GM13976 (cell line): Measurements from ENCODE around the gene MIPOL1.

Experiments used
- DNase-seq: peaks from one replicate; pipeline ENCODE4 v3.0.0; 2012; ENCODE audit warnings: low spot score
- in situ Hi-C: fragments of 300-500 bp; cut with MboI; formaldehyde crosslinking; loops from one replicate; pipeline ENCODE4 v1.12.0; 2022; ENCODE audit warnings: low sequenced_read_pairs, mixed read lengths, inconsistent platforms; ENCODE audit not compliant: unreplicated experiment
- TF ChIP-seq, protein P1 (sequence below): IDR thresholded peaks from 2 replicates; pipeline ENCODE4 v1.5.1; 2012; ENCODE audit warnings: borderline replicate concordance, mild to moderate bottlenecking; ENCODE audit not compliant: insufficient read depth; ENCODE audit errors: extremely low read depth, missing control alignments, control extremely low read depth

The MIPOL1 gene

DNA sequence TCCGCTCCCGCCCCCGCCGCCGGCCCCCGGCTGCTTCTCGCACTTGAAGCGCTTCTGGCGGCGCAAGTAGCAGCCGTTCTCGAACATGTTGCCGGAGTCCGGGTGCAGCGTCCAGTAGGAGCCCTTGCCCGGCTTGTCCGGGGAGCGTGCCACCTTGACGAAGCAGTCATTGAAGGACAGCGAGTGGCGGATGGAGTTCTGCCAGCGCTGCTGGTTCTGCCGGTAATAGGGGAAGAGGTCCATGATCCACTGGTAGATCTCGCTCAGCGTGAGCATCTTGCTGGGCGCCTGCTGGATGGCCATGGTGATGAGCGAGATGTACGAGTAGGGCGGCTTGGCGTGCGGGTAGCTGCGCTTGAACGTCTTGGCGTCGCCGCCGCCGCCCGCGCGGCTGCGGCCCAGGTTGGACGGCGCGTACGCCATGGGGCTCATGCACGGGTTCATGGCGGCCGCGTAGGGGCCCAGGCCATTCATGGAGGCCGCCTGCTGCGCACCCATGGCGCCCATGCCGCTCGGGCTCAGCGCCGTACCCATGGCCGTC, 394.3 kb downstream of the MIPOL1 start:
- TF ChIP-seq, protein P1, sequence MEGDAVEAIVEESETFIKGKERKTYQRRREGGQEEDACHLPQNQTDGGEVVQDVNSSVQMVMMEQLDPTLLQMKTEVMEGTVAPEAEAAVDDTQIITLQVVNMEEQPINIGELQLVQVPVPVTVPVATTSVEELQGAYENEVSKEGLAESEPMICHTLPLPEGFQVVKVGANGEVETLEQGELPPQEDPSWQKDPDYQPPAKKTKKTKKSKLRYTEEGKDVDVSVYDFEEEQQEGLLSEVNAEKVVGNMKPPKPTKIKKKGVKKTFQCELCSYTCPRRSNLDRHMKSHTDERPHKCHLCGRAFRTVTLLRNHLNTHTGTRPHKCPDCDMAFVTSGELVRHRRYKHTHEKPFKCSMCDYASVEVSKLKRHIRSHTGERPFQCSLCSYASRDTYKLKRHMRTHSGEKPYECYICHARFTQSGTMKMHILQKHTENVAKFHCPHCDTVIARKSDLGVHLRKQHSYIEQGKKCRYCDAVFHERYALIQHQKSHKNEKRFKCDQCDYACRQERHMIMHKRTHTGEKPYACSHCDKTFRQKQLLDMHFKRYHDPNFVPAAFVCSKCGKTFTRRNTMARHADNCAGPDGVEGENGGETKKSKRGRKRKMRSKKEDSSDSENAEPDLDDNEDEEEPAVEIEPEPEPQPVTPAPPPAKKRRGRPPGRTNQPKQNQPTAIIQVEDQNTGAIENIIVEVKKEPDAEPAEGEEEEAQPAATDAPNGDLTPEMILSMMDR: no peak
- peak; percentile 12 for DNase-seq
- in situ Hi-C loops: no loop called here

DNA sequence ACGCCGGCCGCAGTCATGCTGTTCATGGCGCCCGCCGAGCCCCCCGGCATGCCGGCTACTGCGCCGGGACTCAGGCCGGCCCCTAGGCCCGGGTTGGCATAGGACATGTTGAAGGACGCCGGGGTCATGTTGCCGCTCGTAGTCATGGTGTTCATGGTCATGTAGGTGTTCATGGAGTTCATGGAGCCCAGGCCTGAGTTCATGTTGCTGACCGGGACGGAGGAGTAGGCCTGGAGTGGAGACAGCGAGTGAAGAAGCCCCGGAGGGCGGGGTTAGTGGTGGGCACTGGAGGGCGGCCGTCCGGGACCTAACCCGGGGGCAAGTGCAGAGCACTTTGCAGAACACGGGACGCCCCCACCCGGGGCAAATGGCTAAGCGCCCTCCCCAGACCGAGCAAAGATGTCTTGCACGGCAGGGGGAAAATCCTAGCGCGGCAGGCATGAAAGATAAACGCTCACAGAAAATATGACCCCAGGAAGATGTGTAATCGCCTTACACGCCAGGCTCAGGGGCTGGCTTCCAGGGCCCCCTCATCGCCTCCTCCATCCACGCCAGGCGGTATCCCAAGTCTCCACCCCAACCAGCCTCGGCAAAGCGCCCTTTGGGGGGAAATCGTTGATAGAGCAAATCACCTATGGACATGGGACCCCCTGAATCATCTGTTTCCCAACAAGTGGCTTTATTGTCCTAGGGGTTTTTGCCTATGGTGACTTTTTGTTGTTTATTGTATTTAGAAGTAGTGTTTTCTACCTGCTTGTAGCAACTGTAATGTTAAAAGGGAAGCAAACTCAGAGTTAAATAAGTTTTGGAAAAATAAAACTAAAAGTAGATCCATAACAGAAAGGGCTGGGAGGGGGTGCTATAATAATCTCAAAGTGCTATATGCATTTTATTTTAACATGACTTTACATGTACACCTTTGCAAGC, 395.0 kb downstream of the MIPOL1 start:
- peak; percentile 23 for DNase-seq
- TF ChIP-seq, protein P1: no peak
- in situ Hi-C loops: no loop called here

DNA sequence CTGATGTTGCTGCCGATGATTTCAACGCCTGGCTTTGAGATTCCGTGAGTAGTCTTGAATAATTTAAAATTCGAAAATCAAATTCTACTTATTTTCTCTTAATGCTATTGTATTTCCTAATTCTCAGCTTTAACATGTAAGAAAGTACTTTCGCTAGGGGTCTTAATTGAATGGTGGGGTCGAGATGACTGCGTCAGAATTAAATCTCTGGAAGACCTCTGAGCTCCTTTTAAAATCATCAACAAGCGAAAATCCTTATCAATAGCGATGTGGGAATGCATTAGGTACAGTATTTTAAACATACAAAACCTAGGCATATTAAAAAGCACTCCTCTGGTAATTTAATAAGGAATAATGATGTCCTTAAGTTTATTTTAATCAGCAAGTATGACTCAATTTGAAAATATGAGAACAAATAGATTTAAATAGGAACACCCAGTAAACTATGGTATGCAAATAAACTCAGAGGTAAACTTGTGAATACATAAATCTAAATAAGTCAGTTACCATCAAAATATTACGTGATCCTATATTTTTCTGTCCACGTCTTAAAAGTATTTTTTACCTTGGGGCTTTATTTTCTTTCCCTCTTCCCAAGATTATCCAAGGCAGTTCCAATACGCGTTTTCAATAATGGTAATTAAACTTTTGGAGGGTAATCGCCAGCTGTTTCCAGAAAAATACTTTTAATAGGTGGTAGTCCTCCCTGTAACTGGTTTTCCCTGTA, 395.9 kb downstream of the MIPOL1 start:
- in situ Hi-C loops: no loop called here
- TF ChIP-seq, protein P1: no peak
- no peak for DNase-seq

DNA sequence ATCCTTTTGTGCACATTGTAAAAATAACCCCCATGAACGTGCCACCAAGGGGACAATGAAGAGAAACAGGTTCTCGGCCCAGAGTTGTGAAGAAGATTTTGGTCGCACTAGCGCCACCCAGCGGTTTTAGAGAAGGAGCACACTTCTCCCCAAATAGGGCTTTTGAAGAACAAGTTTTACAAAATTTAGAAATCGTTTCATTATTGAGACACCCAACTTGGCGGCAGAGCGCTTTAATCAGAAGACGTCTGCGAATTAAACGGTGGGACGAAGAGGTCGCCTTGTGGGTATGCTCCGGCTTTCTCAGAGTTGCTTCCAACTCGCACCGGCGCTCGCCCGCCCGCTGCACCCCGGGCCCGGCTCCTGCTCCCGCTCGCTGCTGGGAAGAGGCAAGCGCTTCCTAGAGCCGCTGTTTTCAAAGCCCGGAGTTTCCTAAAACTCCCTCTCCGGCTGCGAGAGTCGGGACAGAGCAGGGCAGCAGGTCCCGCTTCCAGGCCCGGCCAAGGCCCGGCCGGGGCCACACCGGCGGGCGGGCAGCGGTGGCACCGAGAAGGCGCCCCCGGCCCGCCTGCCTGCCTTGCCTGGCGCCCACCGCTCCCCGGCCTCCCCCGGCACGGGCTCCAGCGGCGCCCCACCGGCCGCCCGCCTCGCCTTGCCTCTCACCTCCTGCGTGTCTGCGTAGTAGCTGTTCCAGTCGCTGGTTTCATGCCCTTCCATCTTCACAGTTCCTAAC, 396.7 kb downstream of the MIPOL1 start:
- in situ Hi-C loops: no loop called here
- TF ChIP-seq, protein P1: peak; percentile 35
- no peak for DNase-seq

DNA sequence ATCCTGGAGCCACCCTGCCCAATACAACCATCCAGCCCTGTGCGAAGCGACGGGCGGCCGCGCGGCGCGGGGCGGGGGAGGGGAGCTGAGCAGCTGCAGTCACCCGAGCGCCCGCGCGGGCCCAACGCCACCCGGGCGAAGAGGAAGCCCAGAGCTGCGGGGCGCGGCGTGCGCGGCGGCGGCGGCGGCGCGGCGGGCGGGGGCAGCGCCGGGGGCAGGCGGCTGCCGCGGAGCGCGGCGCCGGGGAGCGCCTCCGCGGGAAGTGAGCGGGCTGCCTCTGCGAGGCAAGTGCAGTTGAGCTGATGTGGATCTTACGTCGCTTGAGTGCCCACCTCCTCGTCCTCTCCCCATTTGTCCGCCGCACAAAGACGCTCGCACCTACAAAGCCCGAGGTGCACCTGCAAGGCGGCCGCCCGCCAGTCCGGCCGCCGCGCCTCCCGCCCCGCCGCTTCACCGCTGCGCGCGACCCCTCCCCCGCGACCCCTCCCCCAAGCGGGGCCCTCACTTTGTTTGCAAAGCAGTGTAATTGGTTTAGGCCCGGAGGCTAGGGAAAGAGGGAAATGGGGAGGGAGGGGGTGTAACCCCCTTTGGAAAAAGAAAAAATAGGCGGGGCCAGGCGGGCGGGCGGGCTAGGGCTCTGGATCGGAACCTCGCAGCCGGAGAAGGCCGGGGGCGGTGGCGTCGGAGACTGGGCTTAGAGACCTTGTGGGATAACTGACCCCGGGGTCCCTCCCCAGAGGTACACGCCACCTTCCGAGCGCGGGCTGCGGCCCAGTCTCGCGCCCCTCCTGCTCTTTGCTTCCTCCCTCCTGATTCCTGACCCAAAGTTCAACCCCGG, 397.5 kb downstream of the MIPOL1 start, which contains the start of the genes FOXA1 and TTC6:
Gene FOXA1 (minus strand): TSS at position 279 of the 838 bp plus-strand sequence. CDS start 277 bp downstream, at position 2.
Gene TTC6 (plus strand): TSS at position 659 of the 838 bp plus-strand sequence. CDS start 26,436 bp downstream, outside the sequence.
- DNase-seq: no peak

More for the DNA sequence above, 397.5 kb downstream of the MIPOL1 start, which contains the start of the genes FOXA1 and TTC6:
- in situ Hi-C loops: no loop called here
- TF ChIP-seq, protein P1: no peak
